Measurements from ENCODE around the gene SMIM36.
"Not testable (repeated sequence)": the region's sequence is repeated elsewhere in the genome, so short reads cannot be mapped to it uniquely, and the experiment has no call there.

Gene SMIM36

DNA sequence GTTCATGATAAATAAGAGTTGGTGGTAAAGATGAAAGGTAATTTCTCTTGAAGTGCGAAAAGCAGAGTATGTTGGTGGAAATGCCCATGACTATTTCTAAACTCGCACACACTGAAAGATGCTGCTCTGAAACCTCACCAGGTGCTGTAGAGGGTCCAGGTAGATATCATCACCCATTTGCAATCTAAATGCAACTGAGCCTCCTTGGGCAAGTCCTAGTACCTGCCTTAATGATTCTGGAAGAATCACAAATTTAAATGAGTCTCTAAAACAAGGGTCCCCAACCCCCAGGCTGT, 83.7 kb downstream of the SMIM36 start:
- H3K36me3 Mint-ChIP-seq: no peaks in the 10 kb centered on the region
- H3K4me3 Mint-ChIP-seq: no peak overlapping the region
- H3K27ac Mint-ChIP-seq: no peak overlapping the region
- H3K27me3 Mint-ChIP-seq: peaks cover 40% of the 10 kb centered on the region
- H3K4me1 Mint-ChIP-seq: peaks cover 15% of the 10 kb centered on the region
- no peak for DNase-seq
- CTCF ChIA-PET: no interaction called here
- H3K9me3 Mint-ChIP-seq: no peaks in the 10 kb centered on the region

DNA sequence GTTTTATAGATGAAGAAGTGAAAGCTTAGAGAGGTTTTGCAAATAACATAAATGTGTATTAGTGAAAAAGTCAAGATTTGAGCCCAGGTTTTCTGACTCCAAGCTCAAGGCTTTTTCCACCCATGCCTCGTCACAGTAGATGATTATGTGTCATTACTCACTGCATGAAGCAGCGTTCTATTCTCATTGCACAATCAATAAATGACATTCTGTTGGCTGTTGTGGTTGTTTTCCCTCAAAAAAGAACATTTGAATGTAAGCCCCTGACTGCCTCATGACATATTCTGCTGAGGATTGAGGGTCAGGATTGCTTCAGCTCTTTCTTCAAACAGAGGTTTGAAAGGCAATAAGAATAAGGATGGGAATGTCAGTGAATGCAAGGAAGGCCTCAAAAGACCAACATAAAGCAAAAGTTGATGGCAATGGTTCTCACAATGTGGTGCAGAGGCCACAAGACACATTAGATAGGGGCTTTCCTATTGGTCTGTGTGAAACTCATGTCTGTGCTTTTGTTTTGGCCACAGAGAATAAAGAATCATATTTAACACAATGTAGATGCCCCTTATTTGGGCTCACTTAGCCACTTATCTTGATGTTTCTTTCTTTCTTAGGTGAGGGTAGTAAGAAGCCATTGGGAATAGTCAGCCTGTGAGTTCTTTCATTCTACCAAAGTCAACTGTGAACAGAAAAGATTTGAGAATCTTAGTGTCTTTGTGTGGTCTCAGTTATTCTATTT, 84.2 kb downstream of the SMIM36 start:
- H3K4me1 Mint-ChIP-seq: peaks cover 14% of the 10 kb centered on the region
- CTCF ChIA-PET: no interaction called here
- DNase-seq: no peak
- no peak overlapping the region for H3K4me3 Mint-ChIP-seq
- no peak overlapping the region for H3K27ac Mint-ChIP-seq
- H3K36me3 Mint-ChIP-seq: no peaks in the 10 kb centered on the region
- H3K27me3 Mint-ChIP-seq: peaks cover 44% of the 10 kb centered on the region
- no peaks in the 10 kb centered on the region for H3K9me3 Mint-ChIP-seq

DNA sequence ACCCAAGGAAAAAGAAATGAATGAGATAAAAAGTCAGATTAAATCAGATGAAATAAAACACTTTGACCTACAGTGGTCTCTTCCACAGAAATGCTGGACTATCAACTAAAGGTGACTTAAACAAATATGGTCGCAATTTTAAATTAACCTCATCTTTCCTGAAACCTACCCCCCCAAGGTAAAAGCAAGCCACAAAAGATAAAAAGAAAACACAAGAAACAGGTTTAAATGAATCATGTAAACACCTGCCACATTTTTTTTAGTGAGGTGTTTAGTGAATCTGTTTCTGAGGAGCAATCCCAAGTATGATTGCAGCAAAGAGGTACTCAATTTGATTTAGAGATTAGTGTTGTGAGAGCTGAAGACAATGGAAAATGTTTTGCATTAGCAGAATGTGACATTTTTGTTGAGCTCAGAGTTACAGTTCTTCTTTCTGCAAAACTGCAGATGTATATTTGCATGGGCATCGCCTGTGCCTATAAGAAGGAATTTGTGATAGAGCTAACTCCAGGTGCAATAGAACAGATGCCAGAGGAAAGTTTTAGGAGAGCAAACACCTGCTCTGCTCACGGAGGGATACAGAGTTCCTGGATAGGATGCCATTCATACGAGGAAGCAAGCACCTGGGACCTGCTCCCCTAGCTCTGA, 86.2 kb downstream of the SMIM36 start:
- Mint-ChIP-seq H3K4me3 (no peak overlapping the region), H3K36me3 (peaks cover 5% of the 10 kb centered on the region), H3K4me1 (peaks cover 13% of the 10 kb centered on the region), H3K27me3 (peaks cover 46% of the 10 kb centered on the region), H3K27ac (peak overlapping the region; percentile 25), H3K9me3 (no peaks in the 10 kb centered on the region)
- CTCF ChIA-PET: no interaction called here
- no peak for DNase-seq

- peaks cover 19% of the 10 kb centered on the region for H3K36me3 Mint-ChIP-seq
- no peaks in the 10 kb centered on the region for H3K9me3 Mint-ChIP-seq
- H3K27me3 Mint-ChIP-seq: peaks cover 43% of the 10 kb centered on the region
- CTCF ChIA-PET: no interaction called here
- DNase-seq: no peak
- no peak overlapping the region for H3K27ac Mint-ChIP-seq
- peaks cover 28% of the 10 kb centered on the region for H3K4me1 Mint-ChIP-seq
- H3K4me3 Mint-ChIP-seq: no peak overlapping the region
Observed at GRCh38 chr17:55423535-55423934, 87.7 kb downstream of the SMIM36 start.

- Mint-ChIP-seq H3K4me1 (peaks cover 35% of the 10 kb centered on the region), H3K27me3 (peaks cover 42% of the 10 kb centered on the region), H3K36me3 (peaks cover 26% of the 10 kb centered on the region)
- CTCF ChIA-PET, H3K27ac Mint-ChIP-seq, H3K9me3 Mint-ChIP-seq, H3K4me3 Mint-ChIP-seq, DNase-seq: not testable (repeated sequence)
Observed at GRCh38 chr17:55422828-55423164, 88.5 kb downstream of the SMIM36 start.

DNA sequence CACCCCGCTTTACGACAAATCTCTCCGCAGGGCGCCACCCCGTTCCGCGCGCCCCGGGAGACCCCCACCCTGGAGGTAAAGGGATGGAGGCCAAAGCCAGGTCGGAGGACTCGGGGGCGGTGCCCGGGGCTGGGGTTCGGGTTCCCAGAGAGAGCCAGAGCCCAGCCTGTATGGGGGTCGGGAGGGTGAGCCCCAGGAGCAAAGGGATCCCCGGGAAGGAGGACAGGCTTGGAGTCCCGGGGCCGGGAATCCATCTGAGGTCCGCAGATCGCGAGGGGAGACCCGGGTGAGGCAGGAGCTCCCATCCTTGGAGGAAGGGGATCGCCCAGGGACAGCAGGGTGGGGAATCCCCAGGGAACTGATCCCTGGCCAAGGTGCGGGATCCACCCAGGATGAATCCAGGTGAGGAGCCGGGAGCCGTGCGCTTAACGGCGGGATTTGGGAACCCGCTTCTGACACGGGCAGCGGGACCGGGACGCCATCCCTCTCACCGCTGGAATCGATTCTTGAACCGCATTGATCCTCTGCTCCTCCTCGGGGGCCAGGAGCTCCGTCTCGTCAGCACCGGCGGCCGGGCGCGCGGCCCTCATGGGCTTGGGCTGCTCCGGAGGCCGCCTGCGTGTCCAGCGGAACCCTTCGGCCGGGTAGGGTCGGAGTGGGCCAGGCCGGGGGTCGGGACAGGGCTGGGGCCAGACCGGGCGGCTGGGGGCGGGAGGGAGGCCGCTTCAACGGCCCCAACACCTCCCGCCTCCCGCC, 89.9 kb downstream of the SMIM36 start, which contains the start of gene MMD:
TSS of gene MMD (minus strand) at position 657 of the 756 bp plus-strand sequence. CDS start at position 517, 140 bp downstream.
- peaks cover 42% of the 10 kb centered on the region for H3K27me3 Mint-ChIP-seq
- no peaks in the 10 kb centered on the region for H3K9me3 Mint-ChIP-seq
- peak; percentile 43 for DNase-seq
- H3K36me3 Mint-ChIP-seq: peaks cover 40% of the 10 kb centered on the region
- peaks cover 49% of the 10 kb centered on the region for H3K4me1 Mint-ChIP-seq
- peak within 1 kb of the TSS; percentile 92 for H3K4me3 Mint-ChIP-seq
- CTCF ChIA-PET: interaction anchor here (1.5 kb wide), 1 partner anchor 91 kb away, joined by 3 read pairs; no protein-coding TSS in a partner anchor
- H3K27ac Mint-ChIP-seq: peak within 1 kb of the TSS; percentile 99

DNA sequence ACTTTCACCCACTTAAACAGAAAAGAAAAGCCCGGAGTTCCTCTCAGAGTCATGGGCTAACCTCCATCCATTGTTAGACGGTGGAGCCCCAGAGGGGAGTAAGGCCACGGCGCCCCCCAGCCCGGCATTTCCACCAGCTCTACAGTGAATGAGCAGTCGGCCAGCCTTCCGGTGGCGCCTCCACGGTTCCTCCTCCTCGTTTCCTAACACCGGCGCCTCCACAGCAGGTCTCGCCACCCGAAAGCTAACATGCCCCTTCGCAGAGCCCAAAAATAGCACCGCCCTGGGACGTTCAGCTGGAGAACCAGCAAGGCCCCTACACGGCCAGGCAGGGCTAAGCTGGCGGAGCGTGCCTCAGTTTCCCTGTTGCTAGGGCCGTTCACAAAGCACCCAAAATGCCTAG, 90.5 kb downstream of the SMIM36 start:
- H3K27ac Mint-ChIP-seq: peak overlapping the region; percentile 99
- peaks cover 43% of the 10 kb centered on the region for H3K36me3 Mint-ChIP-seq
- H3K9me3 Mint-ChIP-seq: no peaks in the 10 kb centered on the region
- H3K4me3 Mint-ChIP-seq: peak overlapping the region; percentile 92
- peak; percentile 65 for DNase-seq
- peaks cover 38% of the 10 kb centered on the region for H3K27me3 Mint-ChIP-seq
- CTCF ChIA-PET: interaction anchor here (1.5 kb wide), 1 partner anchor 92 kb away, joined by 3 read pairs; no protein-coding TSS in a partner anchor
- H3K4me1 Mint-ChIP-seq: peaks cover 55% of the 10 kb centered on the region

DNA sequence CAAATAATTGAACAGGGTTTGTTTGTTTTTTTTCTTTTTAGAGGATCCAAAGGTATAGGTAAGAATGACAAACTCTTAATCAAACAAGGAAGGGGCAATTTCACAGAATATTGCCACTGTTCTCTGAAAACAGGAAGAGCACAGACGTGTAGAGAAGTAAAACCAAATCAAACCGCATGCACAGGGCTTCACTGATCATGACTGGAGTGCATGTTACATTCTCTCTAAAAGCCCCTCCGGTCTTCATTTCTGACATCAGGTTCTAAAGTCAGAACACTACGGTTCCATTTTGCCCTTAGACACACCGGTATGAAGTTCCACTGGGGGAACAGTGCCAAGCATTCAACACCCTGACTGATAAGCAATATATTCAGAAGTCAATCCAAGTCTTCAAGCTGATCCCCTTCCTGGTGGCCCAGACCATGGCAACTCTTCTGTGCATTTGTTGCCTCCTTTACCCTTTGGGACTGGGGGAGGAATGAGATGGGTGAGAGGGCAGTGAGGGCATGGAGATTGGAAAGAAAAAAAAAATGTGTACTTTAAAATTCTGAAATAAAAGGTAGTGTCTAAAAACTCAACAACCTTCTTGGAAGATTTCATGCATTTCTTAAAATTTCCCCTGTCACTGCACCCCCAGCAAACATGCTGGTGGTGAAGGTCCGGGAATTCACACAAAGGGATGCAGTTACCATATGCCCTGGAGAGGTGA, 91.0 kb downstream of the SMIM36 start:
- Mint-ChIP-seq H3K4me1 (peaks cover 57% of the 10 kb centered on the region), H3K4me3 (peak overlapping the region; percentile 92)

DNA sequence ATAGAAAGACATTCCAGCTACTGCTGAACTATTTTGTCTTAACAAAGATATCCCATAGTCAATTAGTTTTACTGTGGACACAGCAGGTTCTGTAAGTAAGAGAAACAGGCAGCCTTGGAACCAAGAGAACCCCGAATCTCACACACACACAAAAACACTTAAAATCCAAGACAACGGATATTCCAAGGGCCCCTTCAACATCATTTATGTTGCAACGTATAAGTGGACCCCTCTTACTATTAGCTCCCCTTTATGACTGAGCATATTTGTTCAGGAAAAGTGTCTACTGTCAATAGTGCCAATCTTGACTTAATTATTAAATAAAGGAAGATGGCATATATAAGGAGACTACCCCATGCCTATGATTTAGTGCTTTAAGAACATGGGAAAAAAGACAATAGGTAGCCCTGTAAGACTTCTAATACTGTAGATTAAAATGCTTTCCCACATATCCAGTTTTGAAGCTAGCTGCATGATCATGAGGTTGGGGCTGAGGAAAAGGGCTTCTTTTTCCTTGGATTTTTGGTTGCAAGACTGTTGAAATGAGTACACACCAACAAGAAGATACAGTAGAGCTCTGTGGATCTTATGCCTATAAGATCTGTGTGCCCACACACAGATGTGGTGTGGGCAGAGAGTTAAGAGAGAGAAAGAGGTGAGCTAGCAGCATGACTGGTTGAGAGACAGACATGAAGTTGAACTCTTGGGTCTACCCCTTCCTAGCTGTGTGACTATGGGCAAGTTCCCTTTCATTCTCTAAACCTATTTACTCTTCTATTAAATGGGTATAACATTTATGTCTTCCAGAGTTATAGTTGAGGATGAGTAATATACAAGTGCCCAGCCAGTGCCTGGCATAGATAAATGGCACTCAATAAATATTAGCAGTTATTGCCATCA, 92.6 kb downstream of the SMIM36 start:
- Mint-ChIP-seq H3K27ac (peak overlapping the region; percentile 99), H3K4me1 (peaks cover 63% of the 10 kb centered on the region), H3K4me3 (peak overlapping the region; percentile 92), H3K27me3 (peaks cover 17% of the 10 kb centered on the region), H3K9me3 (no peaks in the 10 kb centered on the region), H3K36me3 (peaks cover 59% of the 10 kb centered on the region)
- no peak for DNase-seq
- CTCF ChIA-PET: interaction anchor here (1.2 to 2.1 kb wide), 2 partner anchors 18 to 67 kb away, joined by 3 to 5 read pairs; no protein-coding TSS in a partner anchor

More for the DNA sequence above, 91.0 kb downstream of the SMIM36 start:
- H3K27ac Mint-ChIP-seq: peak overlapping the region; percentile 99
- CTCF ChIA-PET: interaction anchor here (1.5 to 2.1 kb wide), 2 partner anchors 68 to 92 kb away, joined by 3 to 5 read pairs; no protein-coding TSS in a partner anchor
- peaks cover 32% of the 10 kb centered on the region for H3K27me3 Mint-ChIP-seq
- peak; percentile 62 for DNase-seq
- H3K9me3 Mint-ChIP-seq: no peaks in the 10 kb centered on the region
- peaks cover 46% of the 10 kb centered on the region for H3K36me3 Mint-ChIP-seq

DNA sequence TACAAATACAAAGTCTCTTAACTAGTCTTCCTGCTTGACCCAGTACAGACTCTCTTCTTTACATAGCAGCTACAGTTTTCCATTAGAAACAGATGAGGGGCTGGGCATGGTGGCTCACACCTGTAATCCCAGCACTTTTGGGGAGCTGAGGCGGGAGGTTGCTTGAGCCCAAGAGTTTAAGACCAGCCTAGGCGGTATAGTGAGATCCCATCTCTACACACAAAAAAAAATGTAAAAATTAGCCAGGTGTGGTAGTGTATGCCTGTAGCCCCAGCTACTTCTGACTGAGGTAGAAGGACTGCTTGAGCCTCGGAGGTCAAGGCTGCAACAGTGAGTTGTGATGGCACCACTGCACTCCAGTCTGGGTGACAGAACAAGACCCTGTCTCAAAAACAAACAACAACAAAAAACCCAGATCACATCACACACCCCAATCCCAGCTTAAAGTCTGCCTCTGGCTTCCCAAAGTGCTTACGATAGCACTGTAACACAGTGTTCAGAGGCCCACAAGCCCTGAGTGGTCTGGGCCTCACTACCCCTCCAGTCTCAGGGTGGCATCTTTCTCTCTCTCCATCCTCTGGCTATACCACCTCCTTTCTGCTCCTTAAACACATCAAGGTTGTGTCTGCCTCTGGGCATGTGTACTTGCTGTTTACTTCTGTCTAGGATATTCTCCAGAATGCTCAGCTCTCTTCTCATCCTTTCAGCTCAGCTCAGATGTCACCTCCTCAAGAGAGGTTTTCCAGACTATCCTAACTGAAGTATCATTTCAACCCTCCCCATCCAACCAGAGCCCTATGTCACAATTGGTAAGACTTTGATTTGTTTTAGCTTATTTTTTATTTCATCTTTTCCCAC, 93.6 kb downstream of the SMIM36 start:
- H3K9me3 Mint-ChIP-seq: no peaks in the 10 kb centered on the region
- peaks cover 62% of the 10 kb centered on the region for H3K4me1 Mint-ChIP-seq
- peaks cover 7% of the 10 kb centered on the region for H3K27me3 Mint-ChIP-seq
- CTCF ChIA-PET: interaction anchor here (1.2 kb wide), 1 partner anchor 17 kb away, joined by 3 read pairs; no protein-coding TSS in a partner anchor
- peaks cover 65% of the 10 kb centered on the region for H3K36me3 Mint-ChIP-seq
- DNase-seq: no peak
- H3K4me3 Mint-ChIP-seq: no peak overlapping the region
- no peak overlapping the region for H3K27ac Mint-ChIP-seq

GRCh38 chr17:55416470-55417052, 94.7 kb downstream of the SMIM36 start:
- DNase-seq: no peak
- Mint-ChIP-seq H3K27ac (no peak overlapping the region), H3K4me1 (peaks cover 59% of the 10 kb centered on the region), H3K4me3 (no peak overlapping the region), H3K36me3 (peaks cover 75% of the 10 kb centered on the region), H3K27me3 (no peaks in the 10 kb centered on the region), H3K9me3 (no peaks in the 10 kb centered on the region)
- CTCF ChIA-PET: no interaction called here

- Mint-ChIP-seq H3K27me3 (no peaks in the 10 kb centered on the region), H3K9me3 (no peaks in the 10 kb centered on the region), H3K4me1 (peaks cover 59% of the 10 kb centered on the region), H3K27ac (no peak overlapping the region), H3K36me3 (peaks cover 78% of the 10 kb centered on the region), H3K4me3 (no peak overlapping the region)
- DNase-seq: no peak
- CTCF ChIA-PET: no interaction called here
Observed at GRCh38 chr17:55416000-55416399, 95.3 kb downstream of the SMIM36 start.
